Uterus (tissue), 4 donors: ENCODE measurements around the gene C3orf52. TPM values are rescaled to one million over a fixed set of nuclear protein-coding genes. Genes with fewer than 3 reads are reported as not detected.

Source experiments
- DNase-seq, 2 donors: peaks; one replicate each; pipeline ENCODE4 v3.0.0-alpha.2; 2019 to 2020
- H3K27ac ChIP-seq, 2 donors: fragments of 200-600 bp; sonication (generic); 1 replicate in 1 of 2; 2 replicates in 1 of 2; pipeline ENCODE4 v1.5.1; 2016 to 2018
- H3K27me3 ChIP-seq, 2 donors: fragments of 200-600 bp; sonication (generic); one replicate each; pipeline ENCODE4 v1.5.1; 2018 to 2019; ENCODE audit warnings: control low read depth in 1 of 2
- H3K36me3 ChIP-seq, 2 donors: fragments of 200-600 bp; sonication (generic); one replicate each; pipeline ENCODE4 v1.5.1; 2019; ENCODE audit warnings: control low read depth in 1 of 2
- H3K4me1 ChIP-seq, 2 donors: fragments of 200-600 bp; sonication (generic); one replicate each; pipeline ENCODE4 v1.5.1; 2018 to 2019; ENCODE audit warnings: control low read depth in 1 of 2
- H3K4me3 ChIP-seq, 2 donors: fragments of 200-600 bp; sonication (generic); 1 replicate in 1 of 2; 2 replicates in 1 of 2; pipeline ENCODE4 v1.5.1; 2018 to 2019; ENCODE audit warnings: mild to moderate bottlenecking in 1 of 2
- H3K9me3 ChIP-seq, 2 donors: fragments of 200-600 bp; sonication (generic); one replicate each; pipeline ENCODE4 v1.5.1; 2019; ENCODE audit warnings: control low read depth in 1 of 2
- CTCF ChIP-seq, 4 experiments: fragments of 200-600 bp in 2 of 4; fragments of 450-650 bp in 2 of 4; sonication (generic) in 2 of 4; IDR thresholded peaks; one replicate each; pipeline ENCODE4 v1.5.1; 2016 to 2019; ENCODE audit warnings: antibody characterized with exemption in 4 of 4, mild to moderate bottlenecking in 2 of 4, moderate library complexity in 1 of 4
- POLR2A ChIP-seq, 2 donors: fragments of 450-650 bp; IDR thresholded peaks; one replicate each; pipeline ENCODE4 v1.6.1; 2016; ENCODE audit warnings: antibody characterized with exemption in 2 of 2, mild to moderate bottlenecking in 1 of 2, moderate library complexity in 1 of 2
- intact Hi-C: fragments of 100-400 bp; cut with DNase I; formaldehyde crosslinking; loops from one replicate; pipeline ENCODE4 v1.15.1; 2023; ENCODE audit warnings: low total_unique reads
- total RNA-seq, 4 donors: library from RNA; depleted of rRNA in 3 of 4; stranded (reverse); fragments of >200 nt in 3 of 4; gene quantifications; one replicate each; pipeline versions ENCODE4 v1.1.0 to v1.2.4, GENCODE V29; 2014 to 2023
- donor health status: DM: yes; HTN: yes; CAD: no.

The C3orf52 gene
- total RNA-seq, 4 donors from 2014 or later: 0.51 to 4.4 (median 1.5) TPM

GRCh38 chr3:112134335-112135124, 48.3 kb downstream of the C3orf52 start:
- H3K27me3 ChIP-seq: no peaks in the 10 kb centered on the region
- intact Hi-C loops: no loop called here
- no peaks in the 10 kb centered on the region for H3K4me1 ChIP-seq
- no peaks in the 10 kb centered on the region for H3K9me3 ChIP-seq
- no peak overlapping the region for H3K4me3 ChIP-seq
- no peak overlapping the region for H3K27ac ChIP-seq
- no peaks in the 10 kb centered on the region for H3K36me3 ChIP-seq
- no peak for TF ChIP-seq CTCF (IDR thresholded peaks at IDR 0.05)
- TF ChIP-seq POLR2A (IDR thresholded peaks at IDR 0.05): no peak
- no peak for DNase-seq

- H3K4me1 ChIP-seq: no peaks in the 10 kb centered on the region
- H3K36me3 ChIP-seq: no peaks in the 10 kb centered on the region
- TF ChIP-seq POLR2A (IDR thresholded peaks at IDR 0.05) (no peak), CTCF (IDR thresholded peaks at IDR 0.05) (no peak)
- intact Hi-C loops: no loop called here
- no peaks in the 10 kb centered on the region for H3K27me3 ChIP-seq
- no peaks in the 10 kb centered on the region for H3K9me3 ChIP-seq
- no peak for DNase-seq
- no peak overlapping the region for H3K4me3 ChIP-seq
- H3K27ac ChIP-seq: no peak overlapping the region
Measured at GRCh38 chr3:112136046-112136445, 49.9 kb downstream of the C3orf52 start.

GRCh38 chr3:112136959-112137693, 50.9 kb downstream of the C3orf52 start:
- H3K27ac ChIP-seq: no peak overlapping the region
- no peaks in the 10 kb centered on the region for H3K27me3 ChIP-seq
- H3K4me1 ChIP-seq: no peaks in the 10 kb centered on the region
- no peak for DNase-seq
- no peak overlapping the region for H3K4me3 ChIP-seq
- no peaks in the 10 kb centered on the region for H3K9me3 ChIP-seq
- intact Hi-C loops: no loop called here
- no peak for TF ChIP-seq POLR2A (IDR thresholded peaks at IDR 0.05)
- TF ChIP-seq CTCF (IDR thresholded peaks at IDR 0.05): peak in 1 of 4 experiments; percentile 27
- H3K36me3 ChIP-seq: no peaks in the 10 kb centered on the region

- Histone ChIP-seq H3K27ac (no peak overlapping the region), H3K36me3 (no peaks in the 10 kb centered on the region), H3K9me3 (no peaks in the 10 kb centered on the region), H3K4me3 (no peak overlapping the region), H3K27me3 (no peaks in the 10 kb centered on the region), H3K4me1 (no peaks in the 10 kb centered on the region)
- DNase-seq: no peak
- intact Hi-C loops: no loop called here
- TF ChIP-seq CTCF (IDR thresholded peaks at IDR 0.05) (no peak), POLR2A (IDR thresholded peaks at IDR 0.05) (no peak)
Measured at GRCh38 chr3:112137781-112138180, 51.6 kb downstream of the C3orf52 start.
